ENCODE measurements around the gene ETV7.
A peak's percentile ranks its signal among the peaks of the same experiment; 100 is the strongest.

The ETV7 gene

GRCh38 chr6:36374972-36375371 is 12.5 kb downstream of the ETV7 start:
- H3K9ac ChIP-seq (ENCODE audit: low read depth, low read length), result no peak overlapping the region
- no peak overlapping the region for H3K4me3 ChIP-seq (ENCODE audit: low read depth, low read length)
- H3K27me3 ChIP-seq (ENCODE audit: control insufficient read depth, insufficient read depth, low read length), result no peaks in the 10 kb centered on the region
- H3K36me3 ChIP-seq (ENCODE audit: control insufficient read depth, insufficient read depth, low read length), result no peaks in the 10 kb centered on the region
- H3K27ac ChIP-seq (ENCODE audit: low read depth, low read length), result no peak overlapping the region
- no peaks in the 10 kb centered on the region for H3K9me3 ChIP-seq (ENCODE audit: control insufficient read depth, insufficient read depth, low read length)
- H3K4me1 ChIP-seq (ENCODE audit: control insufficient read depth, insufficient read depth, low read length), result no peaks in the 10 kb centered on the region

- Histone ChIP-seq H3K9me3 (ENCODE audit: control insufficient read depth, insufficient read depth, low read length) (no peaks in the 10 kb centered on the region), H3K27me3 (ENCODE audit: control insufficient read depth, insufficient read depth, low read length) (no peaks in the 10 kb centered on the region)
Observed at GRCh38 chr6:36374194-36374593, 13.3 kb downstream of the ETV7 start.

GRCh38 chr6:36373368-36374019 is 14.0 kb downstream of the ETV7 start:
- Histone ChIP-seq H3K9ac (ENCODE audit: low read depth, low read length) (no peak overlapping the region), H3K27me3 (ENCODE audit: control insufficient read depth, insufficient read depth, low read length) (no peaks in the 10 kb centered on the region), H3K36me3 (ENCODE audit: control insufficient read depth, insufficient read depth, low read length) (no peaks in the 10 kb centered on the region), H3K9me3 (ENCODE audit: control insufficient read depth, insufficient read depth, low read length) (no peaks in the 10 kb centered on the region), H3K4me3 (ENCODE audit: low read depth, low read length) (no peak overlapping the region), H3K4me1 (ENCODE audit: control insufficient read depth, insufficient read depth, low read length) (no peaks in the 10 kb centered on the region), H3K27ac (ENCODE audit: low read depth, low read length) (no peak overlapping the region)

More at GRCh38 chr6:36374194-36374593, 13.3 kb downstream of the ETV7 start:
- Histone ChIP-seq H3K9ac (ENCODE audit: low read depth, low read length) (no peak overlapping the region), H3K4me1 (ENCODE audit: control insufficient read depth, insufficient read depth, low read length) (no peaks in the 10 kb centered on the region), H3K27ac (ENCODE audit: low read depth, low read length) (no peak overlapping the region), H3K4me3 (ENCODE audit: low read depth, low read length) (no peak overlapping the region), H3K36me3 (ENCODE audit: control insufficient read depth, insufficient read depth, low read length) (no peaks in the 10 kb centered on the region)

- Histone ChIP-seq H3K27me3 (ENCODE audit: control insufficient read depth, insufficient read depth, low read length) (no peaks in the 10 kb centered on the region), H3K9ac (ENCODE audit: low read depth, low read length) (no peak overlapping the region), H3K4me1 (ENCODE audit: control insufficient read depth, insufficient read depth, low read length) (no peaks in the 10 kb centered on the region), H3K4me3 (ENCODE audit: low read depth, low read length) (no peak overlapping the region), H3K36me3 (ENCODE audit: control insufficient read depth, insufficient read depth, low read length) (no peaks in the 10 kb centered on the region), H3K9me3 (ENCODE audit: control insufficient read depth, insufficient read depth, low read length) (no peaks in the 10 kb centered on the region), H3K27ac (ENCODE audit: low read depth, low read length) (no peak overlapping the region)
Observed at GRCh38 chr6:36372088-36372487, 15.4 kb downstream of the ETV7 start.

GRCh38 chr6:36371211-36371610 is 16.3 kb downstream of the ETV7 start:
- Histone ChIP-seq H3K9me3 (ENCODE audit: control insufficient read depth, insufficient read depth, low read length) (no peaks in the 10 kb centered on the region), H3K36me3 (ENCODE audit: control insufficient read depth, insufficient read depth, low read length) (no peaks in the 10 kb centered on the region), H3K4me1 (ENCODE audit: control insufficient read depth, insufficient read depth, low read length) (no peaks in the 10 kb centered on the region), H3K4me3 (ENCODE audit: low read depth, low read length) (no peak overlapping the region), H3K27me3 (ENCODE audit: control insufficient read depth, insufficient read depth, low read length) (no peaks in the 10 kb centered on the region), H3K27ac (ENCODE audit: low read depth, low read length) (no peak overlapping the region), H3K9ac (ENCODE audit: low read depth, low read length) (no peak overlapping the region)

- Histone ChIP-seq H3K27me3 (ENCODE audit: control insufficient read depth, insufficient read depth, low read length) (no peaks in the 10 kb centered on the region), H3K4me1 (ENCODE audit: control insufficient read depth, insufficient read depth, low read length) (no peaks in the 10 kb centered on the region), H3K9me3 (ENCODE audit: control insufficient read depth, insufficient read depth, low read length) (no peaks in the 10 kb centered on the region), H3K9ac (ENCODE audit: low read depth, low read length) (no peak overlapping the region), H3K36me3 (ENCODE audit: control insufficient read depth, insufficient read depth, low read length) (no peaks in the 10 kb centered on the region), H3K4me3 (ENCODE audit: low read depth, low read length) (no peak overlapping the region), H3K27ac (ENCODE audit: low read depth, low read length) (no peak overlapping the region)
Observed at GRCh38 chr6:36370638-36371037, 16.8 kb downstream of the ETV7 start.

GRCh38 chr6:36368921-36369865 is 18.3 kb downstream of the ETV7 start:
- Histone ChIP-seq H3K4me3 (ENCODE audit: low read depth, low read length) (no peak overlapping the region), H3K9me3 (ENCODE audit: control insufficient read depth, insufficient read depth, low read length) (no peaks in the 10 kb centered on the region), H3K36me3 (ENCODE audit: control insufficient read depth, insufficient read depth, low read length) (no peaks in the 10 kb centered on the region), H3K9ac (ENCODE audit: low read depth, low read length) (no peak overlapping the region), H3K27ac (ENCODE audit: low read depth, low read length) (no peak overlapping the region), H3K4me1 (ENCODE audit: control insufficient read depth, insufficient read depth, low read length) (no peaks in the 10 kb centered on the region), H3K27me3 (ENCODE audit: control insufficient read depth, insufficient read depth, low read length) (no peaks in the 10 kb centered on the region)

GRCh38 chr6:36368421-36368820 is 19.0 kb downstream of the ETV7 start:
- Histone ChIP-seq H3K9me3 (ENCODE audit: control insufficient read depth, insufficient read depth, low read length) (no peaks in the 10 kb centered on the region), H3K4me3 (ENCODE audit: low read depth, low read length) (no peak overlapping the region), H3K4me1 (ENCODE audit: control insufficient read depth, insufficient read depth, low read length) (no peaks in the 10 kb centered on the region), H3K27me3 (ENCODE audit: control insufficient read depth, insufficient read depth, low read length) (no peaks in the 10 kb centered on the region), H3K36me3 (ENCODE audit: control insufficient read depth, insufficient read depth, low read length) (no peaks in the 10 kb centered on the region), H3K27ac (ENCODE audit: low read depth, low read length) (no peak overlapping the region), H3K9ac (ENCODE audit: low read depth, low read length) (no peak overlapping the region)

- no peaks in the 10 kb centered on the region for H3K4me1 ChIP-seq (ENCODE audit: control insufficient read depth, insufficient read depth, low read length)
- no peaks in the 10 kb centered on the region for H3K9me3 ChIP-seq (ENCODE audit: control insufficient read depth, insufficient read depth, low read length)
- no peak overlapping the region for H3K27ac ChIP-seq (ENCODE audit: low read depth, low read length)
- H3K4me3 ChIP-seq (ENCODE audit: low read depth, low read length), result no peak overlapping the region
- no peak overlapping the region for H3K9ac ChIP-seq (ENCODE audit: low read depth, low read length)
- no peaks in the 10 kb centered on the region for H3K27me3 ChIP-seq (ENCODE audit: control insufficient read depth, insufficient read depth, low read length)
- H3K36me3 ChIP-seq (ENCODE audit: control insufficient read depth, insufficient read depth, low read length), result no peaks in the 10 kb centered on the region
Observed at GRCh38 chr6:36367743-36368142, 19.7 kb downstream of the ETV7 start.

- Histone ChIP-seq H3K36me3 (ENCODE audit: control insufficient read depth, insufficient read depth, low read length) (no peaks in the 10 kb centered on the region), H3K9ac (ENCODE audit: low read depth, low read length) (no peak overlapping the region), H3K27ac (ENCODE audit: low read depth, low read length) (peak overlapping the region; percentile 12), H3K9me3 (ENCODE audit: control insufficient read depth, insufficient read depth, low read length) (no peaks in the 10 kb centered on the region), H3K27me3 (ENCODE audit: control insufficient read depth, insufficient read depth, low read length) (no peaks in the 10 kb centered on the region), H3K4me3 (ENCODE audit: low read depth, low read length) (no peak overlapping the region), H3K4me1 (ENCODE audit: control insufficient read depth, insufficient read depth, low read length) (no peaks in the 10 kb centered on the region)
Observed at GRCh38 chr6:36364669-36365479, 22.6 kb downstream of the ETV7 start.

Measured in HUES48 (cell line).